SK-N-MC (cell line): ENCODE results near the gene ZBED1.

Experiments
- EZH2 ChIP-seq: fragments of 200-600 bp; sonication (generic); IDR thresholded peaks from one replicate; pipeline ENCODE4 v1.6.1; 2017; ENCODE audit warnings: antibody characterized with exemption
- POLR2AphosphoS5 ChIP-seq: IDR thresholded peaks from 2 replicates; pipeline ENCODE4 v1.6.1; 2012; ENCODE audit warnings: mild to moderate bottlenecking, low read depth, low read length, borderline replicate concordance

- TF ChIP-seq EZH2 (no peak), POLR2AphosphoS5 (no peak)
Observed at GRCh38 chrX:2501559-2502102, 855 bp upstream of the ZBED1 start.
